Naive B cell (primary cell): ENCODE results near the gene CYBC1. TPM values are rescaled to one million over a fixed set of nuclear protein-coding genes. Genes with fewer than 3 reads are reported as not detected.

Experiments used
- ATAC-seq, 2 donors: fragments of 150-1000 bp; cut with Tn5 transposase; 2 replicates each; pipeline ENCODE4 v1.10.0; 2021; ENCODE audit warnings: low read depth in 2 of 2, mild to moderate bottlenecking in 2 of 2, moderate library complexity in 2 of 2
- DNase-seq: peaks from one replicate; pipeline ENCODE4 v3.0.0; 2022
- H3K27ac Mint-ChIP-seq, 6 donors: one replicate each; pipeline ENCODE4 v1.8.0; 2020 to 2022; ENCODE audit warnings: mild to moderate bottlenecking in 6 of 6, mixed read lengths in 6 of 6, moderate library complexity in 5 of 6, inconsistent platforms in 2 of 6
- H3K27me3 Mint-ChIP-seq, 3 donors: one replicate each; pipeline ENCODE4 v1.8.0; 2021 to 2022; ENCODE audit warnings: mixed read lengths in 3 of 3, mild to moderate bottlenecking in 1 of 3
- H3K36me3 Mint-ChIP-seq, 2 donors: one replicate each; pipeline ENCODE4 v1.8.0; 2020 to 2022; ENCODE audit warnings: mixed read lengths in 2 of 2, inconsistent platforms in 1 of 2, mild to moderate bottlenecking in 1 of 2
- H3K4me1 Mint-ChIP-seq, 3 donors: one replicate each; pipeline ENCODE4 v1.8.0; 2020 to 2022; ENCODE audit warnings: mixed read lengths in 3 of 3, inconsistent platforms in 1 of 3, mild to moderate bottlenecking in 1 of 3, moderate library complexity in 1 of 3
- H3K4me3 Mint-ChIP-seq, 8 donors: one replicate each; pipeline ENCODE4 v1.8.0; 2020 to 2022; ENCODE audit warnings: mild to moderate bottlenecking in 8 of 8, mixed read lengths in 8 of 8, moderate library complexity in 8 of 8, inconsistent platforms in 2 of 8
- H3K9me3 Mint-ChIP-seq, 7 donors: one replicate each; pipeline ENCODE4 v1.8.0; 2020 to 2022; ENCODE audit warnings: mixed read lengths in 7 of 7, mild to moderate bottlenecking in 5 of 7, inconsistent platforms in 2 of 7, moderate library complexity in 1 of 7
- polyA plus RNA-seq, 6 donors: library from polyadenylated mRNA; unstranded; fragments of 300-500 nt; fragmentation: Illumina TruSeq; gene quantifications; one replicate each; pipeline ENCODE4 v1.2.3, GENCODE V29; 2021; ENCODE audit warnings: low read depth in 6 of 6

The CYBC1 gene
- polyA plus RNA-seq, 6 donors from 2014 or later = 274 to 340 (median 303) TPM

GRCh38 chr17:82489851-82490511 lies 39.4 kb upstream of the CYBC1 start:
- peaks cover 0 to 3% (median 0%) of the 10 kb centered on the region in 7 donors for H3K9me3 Mint-ChIP-seq
- peak overlapping the region in 1 of 8 donors; percentile 44 for H3K4me3 Mint-ChIP-seq
- peaks cover 0 to 6% (median 0%) of the 10 kb centered on the region in 3 donors for H3K27me3 Mint-ChIP-seq
- H3K27ac Mint-ChIP-seq = peak overlapping the region in 1 of 6 donors; percentile 38
- no peak for DNase-seq
- H3K36me3 Mint-ChIP-seq = no peaks in the 10 kb centered on the region
- no peak for ATAC-seq
- peaks cover 16 to 22% (median 17%) of the 10 kb centered on the region in 3 donors for H3K4me1 Mint-ChIP-seq

DNA sequence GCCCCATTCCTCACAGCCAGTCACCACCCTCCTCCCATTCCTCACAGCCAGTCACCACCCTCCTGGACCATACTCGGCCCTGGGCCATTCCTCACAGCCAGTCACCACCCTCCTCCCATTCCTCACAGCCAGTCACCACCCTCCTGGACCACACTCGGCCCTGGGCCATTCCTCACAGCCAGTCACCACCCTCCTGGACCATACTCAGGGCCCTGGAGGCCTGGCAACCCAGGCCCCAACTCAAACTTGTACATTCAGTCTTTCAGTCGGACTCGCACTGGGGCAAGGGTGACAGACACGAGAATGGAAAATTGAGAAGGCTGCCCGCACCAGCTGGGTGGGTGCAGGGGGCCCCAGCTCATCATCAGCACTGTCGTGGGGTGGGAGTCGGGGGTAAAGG lies 38.6 kb upstream of the CYBC1 start:
- Mint-ChIP-seq H3K27ac (peak overlapping the region in 1 of 6 donors; percentile 66), H3K4me3 (peak overlapping the region in 1 of 8 donors; percentile 47), H3K4me1 (peaks cover 8 to 13% (median 8%) of the 10 kb centered on the region in 3 donors), H3K36me3 (no peaks in the 10 kb centered on the region), H3K9me3 (no peaks in the 10 kb centered on the region), H3K27me3 (no peaks in the 10 kb centered on the region)
- ATAC-seq = no peak
- no peak for DNase-seq

DNA sequence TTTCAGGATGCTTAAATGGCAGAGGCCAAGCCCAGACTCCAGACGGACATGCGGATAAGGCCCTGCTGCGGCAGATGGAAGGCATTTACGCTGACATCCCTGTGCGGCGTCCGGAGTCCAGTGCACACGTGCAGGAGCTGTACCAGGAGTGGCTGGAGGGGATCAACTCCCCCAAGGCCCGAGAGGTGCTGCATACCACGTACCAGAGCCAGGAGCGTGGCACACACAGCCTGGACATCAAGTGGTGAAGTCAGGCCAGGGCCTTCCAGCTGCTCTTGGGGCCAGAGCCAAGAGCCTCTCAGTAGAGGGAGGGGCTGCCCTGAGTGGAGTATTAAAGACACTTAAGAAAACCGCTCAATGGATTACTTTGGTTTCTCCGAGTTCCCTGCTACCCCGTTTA lies 37.4 kb upstream of the CYBC1 start:
- H3K4me3 Mint-ChIP-seq = no peak overlapping the region
- ATAC-seq (no peak), DNase-seq (no peak)
- no peaks in the 10 kb centered on the region for H3K27me3 Mint-ChIP-seq
- no peaks in the 10 kb centered on the region for H3K36me3 Mint-ChIP-seq
- no peaks in the 10 kb centered on the region for H3K9me3 Mint-ChIP-seq
- peak overlapping the region in 2 of 6 donors; percentile 53 to 87 for H3K27ac Mint-ChIP-seq
- peaks cover 0 to 6% (median 4%) of the 10 kb centered on the region in 3 donors for H3K4me1 Mint-ChIP-seq

DNA sequence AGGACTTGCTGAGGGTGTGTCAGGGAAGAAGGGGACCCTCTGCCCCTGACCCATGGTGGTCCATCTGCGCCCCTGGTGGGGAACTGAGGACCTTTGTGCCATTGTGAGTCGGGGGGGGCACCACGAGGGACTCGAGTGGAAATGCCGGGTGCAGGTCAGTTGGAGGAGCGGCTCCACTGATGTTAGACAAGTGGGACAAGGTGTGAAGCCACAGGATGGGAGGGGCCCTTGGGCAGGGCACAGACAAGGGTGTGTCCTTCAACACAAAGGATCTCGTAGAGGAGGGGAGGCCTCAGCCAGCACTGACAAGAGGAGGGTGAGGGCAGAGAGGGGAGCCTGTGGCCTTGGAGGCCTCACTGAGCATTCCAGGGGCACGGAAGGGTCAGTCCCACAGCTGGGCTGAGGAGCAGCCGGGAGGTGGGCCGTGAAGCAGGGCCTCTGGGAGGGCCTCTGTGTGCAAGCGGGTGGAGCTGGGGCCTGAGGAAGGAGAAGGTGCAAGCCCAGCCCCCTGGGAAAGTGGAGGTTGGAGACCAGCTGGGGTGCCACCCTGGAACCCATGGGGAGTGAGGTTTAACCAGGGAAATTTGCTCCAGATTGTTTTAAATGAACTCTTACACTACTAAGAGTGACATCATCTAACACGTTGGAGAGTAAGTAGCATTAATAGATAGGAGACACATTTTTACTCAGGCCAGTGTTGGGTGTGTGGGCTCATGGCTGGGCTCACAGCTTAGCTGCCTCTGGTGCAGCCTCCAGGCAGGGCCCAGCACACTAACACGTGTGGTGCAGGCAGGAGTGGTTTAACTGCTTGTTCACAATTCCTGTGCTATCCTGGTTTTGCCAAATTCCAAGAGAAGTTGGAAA lies 35.9 kb upstream of the CYBC1 start:
- H3K9me3 Mint-ChIP-seq = no peaks in the 10 kb centered on the region
- no peaks in the 10 kb centered on the region for H3K36me3 Mint-ChIP-seq
- H3K27ac Mint-ChIP-seq = peak overlapping the region in 2 of 6 donors; percentile 65 to 78
- H3K27me3 Mint-ChIP-seq = no peaks in the 10 kb centered on the region
- DNase-seq (no peak), ATAC-seq (no peak)
- peaks cover 0 to 4% (median 4%) of the 10 kb centered on the region in 3 donors for H3K4me1 Mint-ChIP-seq
- no peak overlapping the region for H3K4me3 Mint-ChIP-seq

DNA sequence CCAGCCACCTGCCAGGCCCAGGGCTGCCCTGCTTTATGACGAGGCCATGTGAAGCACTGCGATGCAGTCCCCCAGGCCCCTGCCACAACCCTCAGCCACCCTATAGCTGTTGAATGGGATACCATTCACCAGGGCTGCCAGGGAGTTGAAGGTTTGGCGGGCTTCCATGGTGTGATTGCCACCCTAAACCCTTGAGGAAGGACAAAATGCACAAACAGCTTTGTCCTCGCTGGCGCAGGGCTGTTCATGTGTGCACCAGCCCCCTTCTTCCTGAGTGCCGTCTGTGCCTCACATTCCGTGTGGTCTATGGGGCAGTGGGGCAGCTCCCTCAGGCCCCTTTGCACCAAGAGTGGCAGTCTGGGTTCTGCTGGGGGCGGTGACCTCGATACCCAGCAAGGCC lies 33.3 kb upstream of the CYBC1 start:
- H3K27ac Mint-ChIP-seq = no peak overlapping the region
- no peaks in the 10 kb centered on the region for H3K36me3 Mint-ChIP-seq
- DNase-seq = no peak
- H3K27me3 Mint-ChIP-seq = no peaks in the 10 kb centered on the region
- no peaks in the 10 kb centered on the region for H3K9me3 Mint-ChIP-seq
- H3K4me3 Mint-ChIP-seq = no peak overlapping the region
- no peak for ATAC-seq
- peaks cover 0 to 6% (median 4%) of the 10 kb centered on the region in 3 donors for H3K4me1 Mint-ChIP-seq

DNA sequence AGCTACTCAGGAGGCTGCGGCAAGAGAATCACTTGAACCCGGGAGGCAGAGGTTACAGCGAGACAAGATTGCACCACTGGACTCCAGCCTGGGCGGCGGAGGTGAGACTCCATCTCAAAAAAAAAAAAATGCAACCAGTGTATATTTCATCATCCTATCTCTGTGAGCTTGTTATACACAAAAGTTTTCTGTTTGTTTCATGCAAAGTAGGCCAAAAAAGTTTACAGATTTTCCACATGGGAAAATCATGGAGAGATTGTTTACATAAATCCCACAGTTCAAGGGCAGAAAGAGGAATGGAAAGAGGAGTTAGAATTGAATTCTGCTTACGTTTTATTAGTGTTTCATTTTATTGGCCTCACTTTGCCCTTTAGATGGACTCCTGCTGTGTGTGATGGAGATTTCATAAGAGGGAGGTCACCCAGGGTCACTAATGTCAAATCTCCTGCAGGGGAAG lies 32.7 kb upstream of the CYBC1 start:
- ATAC-seq (no peak), DNase-seq (no peak)
- H3K4me3 Mint-ChIP-seq = peak overlapping the region in 2 of 8 donors; percentile 59 to 70
- no peak overlapping the region for H3K27ac Mint-ChIP-seq
- no peaks in the 10 kb centered on the region for H3K27me3 Mint-ChIP-seq
- peaks cover 0 to 1% of the 10 kb centered on the region in 2 donors for H3K36me3 Mint-ChIP-seq
- peaks cover 0 to 6% (median 4%) of the 10 kb centered on the region in 3 donors for H3K4me1 Mint-ChIP-seq
- no peaks in the 10 kb centered on the region for H3K9me3 Mint-ChIP-seq

GRCh38 chr17:82480318-82480717 lies 29.8 kb upstream of the CYBC1 start:
- ATAC-seq (no peak), DNase-seq (no peak)
- Mint-ChIP-seq H3K27me3 (no peaks in the 10 kb centered on the region), H3K27ac (peak overlapping the region in 1 of 6 donors; percentile 47), H3K9me3 (no peaks in the 10 kb centered on the region), H3K4me3 (no peak overlapping the region), H3K4me1 (peaks cover 0 to 2% (median 0%) of the 10 kb centered on the region in 3 donors), H3K36me3 (peaks cover 0 to 7% of the 10 kb centered on the region in 2 donors)

GRCh38 chr17:82479602-82480001 lies 29.1 kb upstream of the CYBC1 start:
- Mint-ChIP-seq H3K36me3 (peaks cover 0 to 7% of the 10 kb centered on the region in 2 donors), H3K27ac (peak overlapping the region in 1 of 6 donors; percentile 49), H3K27me3 (no peaks in the 10 kb centered on the region), H3K4me1 (peaks cover 0 to 2% (median 0%) of the 10 kb centered on the region in 3 donors), H3K4me3 (no peak overlapping the region), H3K9me3 (no peaks in the 10 kb centered on the region)
- DNase-seq (no peak), ATAC-seq (no peak)

DNA sequence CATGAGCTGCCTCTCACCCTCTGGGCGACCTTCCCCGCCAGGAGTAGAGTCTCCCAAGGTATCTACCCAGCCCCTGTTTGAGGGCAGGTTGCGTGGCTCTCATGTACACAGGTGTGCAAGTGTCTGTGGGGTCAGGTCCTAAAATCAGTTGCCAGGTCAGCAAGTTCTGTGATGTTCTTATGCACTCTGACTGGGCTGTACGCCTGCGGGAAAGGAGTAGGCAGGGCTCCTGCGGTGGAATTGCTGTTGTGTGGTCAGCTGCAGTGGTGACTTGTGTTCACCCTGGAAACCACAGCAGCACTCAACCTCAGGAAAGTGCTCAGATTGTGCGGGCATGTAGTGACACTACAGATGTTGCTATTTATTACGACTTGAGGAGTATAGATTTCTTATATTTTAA lies 27.4 kb upstream of the CYBC1 start:
- H3K4me3 Mint-ChIP-seq = no peak overlapping the region
- no peaks in the 10 kb centered on the region for H3K27me3 Mint-ChIP-seq
- H3K9me3 Mint-ChIP-seq = no peaks in the 10 kb centered on the region
- DNase-seq = no peak
- peak overlapping the region in 1 of 6 donors; percentile 62 for H3K27ac Mint-ChIP-seq
- H3K36me3 Mint-ChIP-seq = peaks cover 0 to 7% of the 10 kb centered on the region in 2 donors
- no peak for ATAC-seq
- peaks cover 0 to 2% (median 0%) of the 10 kb centered on the region in 3 donors for H3K4me1 Mint-ChIP-seq

- no peak for DNase-seq
- Mint-ChIP-seq H3K4me3 (no peak overlapping the region), H3K36me3 (peaks cover 6 to 7% of the 10 kb centered on the region in 2 donors), H3K27me3 (no peaks in the 10 kb centered on the region), H3K27ac (peak overlapping the region in 1 of 6 donors; percentile 71), H3K9me3 (no peaks in the 10 kb centered on the region), H3K4me1 (peaks cover 0 to 4% (median 0%) of the 10 kb centered on the region in 3 donors)
- ATAC-seq = no peak
These were observed 24.9 kb upstream of the CYBC1 start for GRCh38 chr17:82475458-82475857.

GRCh38 chr17:82474223-82475010 lies 23.9 kb upstream of the CYBC1 start:
- peaks cover 6 to 7% of the 10 kb centered on the region in 2 donors for H3K36me3 Mint-ChIP-seq

DNA sequence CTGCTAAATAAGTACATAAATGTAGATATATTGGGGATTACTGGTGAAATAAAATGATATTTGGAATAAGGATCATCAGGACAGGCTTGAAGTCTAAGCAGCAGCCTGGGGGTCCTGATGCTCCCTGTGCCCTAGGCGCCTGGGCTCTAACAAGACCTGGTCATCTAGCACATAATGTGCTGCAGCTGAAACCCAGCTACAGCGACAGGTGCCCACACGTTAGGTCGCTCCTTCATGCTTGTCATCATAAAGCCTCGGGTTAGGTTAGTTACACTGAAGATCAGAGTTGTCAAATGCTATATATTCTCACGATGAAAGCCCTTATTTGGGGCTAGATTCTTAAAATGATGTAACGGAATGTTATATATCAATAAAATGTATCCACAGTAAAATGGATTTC lies 19.5 kb upstream of the CYBC1 start:
- Mint-ChIP-seq H3K27ac (no peak overlapping the region), H3K36me3 (peaks cover 18 to 19% of the 10 kb centered on the region in 2 donors), H3K27me3 (no peaks in the 10 kb centered on the region), H3K4me3 (no peak overlapping the region), H3K9me3 (no peaks in the 10 kb centered on the region), H3K4me1 (peaks cover 0 to 4% (median under 1%) of the 10 kb centered on the region in 3 donors)
- ATAC-seq = no peak
- no peak for DNase-seq

More at GRCh38 chr17:82474223-82475010, 23.9 kb upstream of the CYBC1 start:
- H3K9me3 Mint-ChIP-seq = no peaks in the 10 kb centered on the region
- no peaks in the 10 kb centered on the region for H3K27me3 Mint-ChIP-seq
- H3K27ac Mint-ChIP-seq = no peak overlapping the region
- H3K4me3 Mint-ChIP-seq = no peak overlapping the region
- peaks cover 0 to 4% (median 0%) of the 10 kb centered on the region in 3 donors for H3K4me1 Mint-ChIP-seq
- no peak for ATAC-seq
- DNase-seq = no peak

DNA sequence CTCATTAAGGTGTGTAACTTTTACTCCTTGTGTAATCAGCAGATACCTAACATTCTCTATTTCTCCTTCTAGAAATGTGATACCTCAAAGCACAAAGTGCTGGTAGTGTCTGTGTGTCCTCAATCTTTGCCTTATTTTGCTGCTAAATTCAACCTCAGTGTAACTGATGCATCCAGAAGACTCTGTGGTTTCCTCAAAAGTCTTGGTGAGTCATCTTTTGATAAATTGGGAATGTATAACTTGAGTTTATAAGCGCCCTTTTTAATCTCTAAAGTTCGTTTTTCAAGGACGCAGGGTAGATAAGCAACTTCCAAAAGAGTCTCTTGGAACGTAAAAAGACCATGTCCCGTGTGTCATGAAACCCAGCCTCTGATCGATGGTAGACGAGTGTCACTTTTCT lies 18.1 kb upstream of the CYBC1 start:
- peaks cover 0 to 5% (median 4%) of the 10 kb centered on the region in 3 donors for H3K4me1 Mint-ChIP-seq
- ATAC-seq = no peak
- no peak overlapping the region for H3K4me3 Mint-ChIP-seq
- no peak for DNase-seq
- no peak overlapping the region for H3K27ac Mint-ChIP-seq
- no peaks in the 10 kb centered on the region for H3K27me3 Mint-ChIP-seq
- peaks cover 19 to 30% of the 10 kb centered on the region in 2 donors for H3K36me3 Mint-ChIP-seq
- H3K9me3 Mint-ChIP-seq = no peaks in the 10 kb centered on the region
